H9 (cell line): ENCODE measurements around the gene SPAG17. TPM values are rescaled to one million over a fixed set of nuclear protein-coding genes. Genes with fewer than 3 reads are reported as not detected.

Experiments used
- DNase-seq: peaks from one replicate; pipeline ENCODE4 v3.0.0-alpha.2; 2017
- H2AFZ ChIP-seq: one replicate; pipeline ENCODE4 v1.6.1; 2013; ENCODE audit warnings: mild to moderate bottlenecking, low read length, control low read depth, moderate library complexity
- H2AK5ac ChIP-seq: 2 replicates; pipeline ENCODE4 v1.6.1; 2013; ENCODE audit warnings: low read length, control low read depth, mixed read lengths; ENCODE audit not compliant: insufficient read length
- H2BK120ac ChIP-seq: one replicate; pipeline ENCODE4 v1.6.1; 2013; ENCODE audit warnings: low read depth, mild to moderate bottlenecking, low read length, control low read depth, inconsistent platforms; ENCODE audit not compliant: poor library complexity, severe bottlenecking
- H2BK12ac ChIP-seq: 2 replicates; pipeline ENCODE4 v1.6.1; 2013; ENCODE audit warnings: low read length, control low read depth, mixed read lengths, low read depth; ENCODE audit not compliant: insufficient read length
- H2BK15ac ChIP-seq: 2 replicates; pipeline ENCODE4 v1.6.1; 2013; ENCODE audit warnings: low read depth, low read length, control low read depth
- H2BK20ac ChIP-seq: one replicate; pipeline ENCODE4 v1.6.1; 2013; ENCODE audit warnings: low read depth, mild to moderate bottlenecking, low read length, control low read depth, inconsistent platforms; ENCODE audit not compliant: poor library complexity, severe bottlenecking
- H2BK5ac ChIP-seq: 2 replicates; pipeline ENCODE4 v1.6.1; 2013; ENCODE audit warnings: low read length, control low read depth, mixed read lengths; ENCODE audit not compliant: insufficient read length
- H3K14ac ChIP-seq: 2 replicates; pipeline ENCODE4 v1.6.1; 2013; ENCODE audit warnings: low read length, control low read depth; ENCODE audit not compliant: insufficient read depth
- H3K18ac ChIP-seq: 2 replicates; pipeline ENCODE4 v1.6.1; 2013; ENCODE audit warnings: low read depth, mild to moderate bottlenecking, mixed read lengths, low read length, control low read depth; ENCODE audit not compliant: insufficient read length
- H3K23ac ChIP-seq: 2 replicates; pipeline ENCODE4 v1.6.1; 2013; ENCODE audit warnings: low read length, control low read depth, mixed read lengths, low read depth; ENCODE audit not compliant: insufficient read length
- H3K23me2 ChIP-seq: 2 replicates; pipeline ENCODE4 v1.6.1; 2013; ENCODE audit warnings: low read depth, mild to moderate bottlenecking, mixed read lengths, low read length, control low read depth; ENCODE audit not compliant: insufficient read length, poor library complexity, severe bottlenecking
- H3K27ac ChIP-seq: 2 replicates; pipeline ENCODE4 v1.5.1; 2013; ENCODE audit warnings: low read length, control low read depth, mixed read lengths, low read depth; ENCODE audit not compliant: insufficient read length
- H3K27me3 ChIP-seq: 2 replicates; pipeline ENCODE4 v1.6.1; 2013; ENCODE audit warnings: low read length, control low read depth, inconsistent platforms; ENCODE audit not compliant: insufficient read depth
- H3K4ac ChIP-seq: 2 replicates; pipeline ENCODE4 v1.6.1; 2013; ENCODE audit warnings: low read depth, mild to moderate bottlenecking, control low read depth, inconsistent platforms, low read length, moderate library complexity
- H3K4me1 ChIP-seq: 2 replicates; pipeline ENCODE4 v1.6.1; 2013; ENCODE audit warnings: low read length, control low read depth, inconsistent platforms; ENCODE audit not compliant: insufficient read depth
- H3K4me2 ChIP-seq: 2 replicates; pipeline ENCODE4 v1.6.1; 2013; ENCODE audit warnings: low read length, control low read depth, mixed read lengths; ENCODE audit not compliant: insufficient read length, insufficient read depth
- H3K56ac ChIP-seq: 2 replicates; pipeline ENCODE4 v1.6.1; 2013; ENCODE audit warnings: low read depth, mild to moderate bottlenecking, mixed read lengths, low read length, control low read depth; ENCODE audit not compliant: insufficient read length
- H3K79me1 ChIP-seq: 2 replicates; pipeline ENCODE4 v1.6.1; 2013; ENCODE audit warnings: low read depth, mild to moderate bottlenecking, moderate library complexity, low read length, control low read depth, inconsistent platforms; ENCODE audit not compliant: insufficient read depth, poor library complexity, severe bottlenecking
- H3K79me2 ChIP-seq: 2 replicates; pipeline ENCODE4 v1.6.1; 2013; ENCODE audit warnings: low read length, control low read depth, inconsistent platforms; ENCODE audit not compliant: insufficient read depth
- H3K9ac ChIP-seq: 2 replicates; pipeline ENCODE4 v1.6.1; 2013; ENCODE audit warnings: low read length, control low read depth, mixed read lengths; ENCODE audit not compliant: insufficient read length; ENCODE audit errors: extremely low read depth
- H3K9me3 ChIP-seq: one replicate; pipeline ENCODE4 v1.6.1; 2013; ENCODE audit warnings: low read depth, low read length, inconsistent platforms; ENCODE audit not compliant: control insufficient read depth
- H3T11ph ChIP-seq: one replicate; pipeline ENCODE4 v1.6.1; 2013; ENCODE audit warnings: mild to moderate bottlenecking, low read length, control low read depth, inconsistent platforms
- H4K20me1 ChIP-seq: one replicate; pipeline ENCODE4 v1.6.1; 2013; ENCODE audit not compliant: control insufficient read depth, insufficient read length, insufficient read depth
- H4K5ac ChIP-seq: 2 replicates; pipeline ENCODE4 v1.6.1; 2013; ENCODE audit warnings: low read depth, mild to moderate bottlenecking, mixed read lengths, low read length, control low read depth; ENCODE audit not compliant: insufficient read length
- H4K8ac ChIP-seq: replicated peaks from 2 replicates; pipeline ENCODE4 v1.6.1; 2013; ENCODE audit warnings: low read length, control low read depth, mixed read lengths, low read depth; ENCODE audit not compliant: insufficient read length
- H4K91ac ChIP-seq: 2 replicates; pipeline ENCODE4 v1.6.1; 2013; ENCODE audit warnings: low read depth, mild to moderate bottlenecking, moderate library complexity, mixed read lengths, low read length, control low read depth; ENCODE audit not compliant: insufficient read length
- H3K27ac Mint-ChIP-seq, 3 experiments: 2 replicates in 2 of 3; 3 replicates in 1 of 3; pipeline ENCODE4 v1.8.0; 2020 to 2021; ENCODE audit warnings: mixed read lengths in 3 of 3, mild to moderate bottlenecking in 1 of 3, moderate library complexity in 1 of 3
- H3K27me3 Mint-ChIP-seq: 2 replicates; pipeline ENCODE4 v1.8.0; 2021; ENCODE audit warnings: low read depth, mild to moderate bottlenecking, moderate library complexity, mixed read lengths
- H3K36me3 Mint-ChIP-seq, 3 experiments: 2 replicates in 2 of 3; 3 replicates in 1 of 3; pipeline ENCODE4 v1.8.0; 2020 to 2021; ENCODE audit warnings: low read depth in 3 of 3, mixed read lengths in 3 of 3; ENCODE audit not compliant: insufficient read depth in 1 of 3
- H3K4me1 Mint-ChIP-seq, 2 experiments: 2 replicates each; pipeline ENCODE4 v1.8.0; 2020; ENCODE audit warnings: mixed read lengths in 2 of 2
- H3K4me3 Mint-ChIP-seq, 2 experiments: 2 replicates in 1 of 2; 3 replicates in 1 of 2; pipeline ENCODE4 v1.8.0; 2020 to 2021; ENCODE audit warnings: mild to moderate bottlenecking in 2 of 2, mixed read lengths in 2 of 2, moderate library complexity in 1 of 2
- H3K9me3 Mint-ChIP-seq, 2 experiments: 2 replicates in 1 of 2; 3 replicates in 1 of 2; pipeline ENCODE4 v1.8.0; 2020; ENCODE audit warnings: mild to moderate bottlenecking in 2 of 2, mixed read lengths in 2 of 2, moderate library complexity in 1 of 2
- CTCF ChIP-seq: fragments of 200-600 bp; sonication (generic); conservative IDR thresholded peaks from 3 replicates; pipeline ENCODE4 v1.8.0; 2021; ENCODE audit warnings: antibody characterized with exemption, mild to moderate bottlenecking
- WGBS: extraction: QIAGEN DNeasy Blood & Tissue Kit; methylation state at CpG from one replicate; pipeline ENCODE4 v1.1.7; 2013; ENCODE audit warnings: missing lambda C conversion rate, low lambda C conversion rate, mixed read lengths; ENCODE audit not compliant: insufficient read length; ENCODE audit errors: extremely low coverage; 5-methylcytosine and 5-hydroxymethylcytosine counted together
- total RNA-seq: library from RNA; stranded (reverse); gene quantifications from 2 replicates; pipeline ENCODE4 v1.2.1, GENCODE V29; 2021

The SPAG17 gene
- total RNA-seq, 1 experiment from 2014 or later: 0.37 TPM

- no peak for TF ChIP-seq CTCF
- H3K27me3 ChIP-seq: no peaks in the 10 kb centered on the region
- H2BK12ac ChIP-seq: no peak overlapping the region
- no peak overlapping the region for H2AFZ ChIP-seq
- no peaks in the 10 kb centered on the region for H3K79me2 ChIP-seq
- H2BK5ac ChIP-seq: no peak overlapping the region
- no peak overlapping the region for H2BK15ac ChIP-seq
- no peak overlapping the region for H3T11ph ChIP-seq
- H3K23ac ChIP-seq: no peak overlapping the region
- no peaks in the 10 kb centered on the region for H3K9me3 ChIP-seq
- no peak overlapping the region for H3K56ac ChIP-seq
- no peak overlapping the region for H3K14ac ChIP-seq
- H3K4me2 ChIP-seq: no peak overlapping the region
- WGBS: no CpG with 5 or more reads among the region's 9 CpGs
- Mint-ChIP-seq H3K27me3 (no peaks in the 10 kb centered on the region), H3K9me3 (no peaks in the 10 kb centered on the region), H3K4me1 (peaks cover 3 to 6% of the 10 kb centered on the region in 2 experiments; a peak in 3 of 4 replicates), H3K27ac (no peak overlapping the region), H3K4me3 (no peak overlapping the region), H3K36me3 (no peaks in the 10 kb centered on the region)
- H3K18ac ChIP-seq: no peak overlapping the region
- H4K5ac ChIP-seq: no peak overlapping the region
- H2AK5ac ChIP-seq: no peak overlapping the region
- H2BK120ac ChIP-seq: no peak overlapping the region
- H3K79me1 ChIP-seq: no peaks in the 10 kb centered on the region
- no peak overlapping the region for H3K9ac ChIP-seq
- no peak for DNase-seq
- H3K27ac ChIP-seq: no peak overlapping the region
- no peaks in the 10 kb centered on the region; the same call in 1 of the 2 replicates for H3K4me1 ChIP-seq
- no peak overlapping the region for H4K91ac ChIP-seq
- H2BK20ac ChIP-seq: no peak overlapping the region
- H3K4ac ChIP-seq: no peak overlapping the region
- H4K20me1 ChIP-seq: no peaks in the 10 kb centered on the region
- H3K23me2 ChIP-seq: no peaks in the 10 kb centered on the region
- no peak overlapping the region for H4K8ac ChIP-seq
Observed at GRCh38 chr1:118101515-118101844, 83.5 kb downstream of the SPAG17 start.
